SK-N-SH (cell line): ENCODE results near the gene FJX1. TPM values are rescaled to one million over a fixed set of nuclear protein-coding genes. Genes with fewer than 3 reads are reported as not detected.

ENCODE experiments used
- CTCF ChIA-PET: fragments of 300-600, 350-600 bp; formaldehyde crosslinking; extraction: SDS; loops from one replicate; lab custom pipeline; 2021; lab: Yijun Ruan, JAX
- POLR2A ChIA-PET: fragments of 350-600 bp; sonication (Branson Sonifier 250); formaldehyde crosslinking; extraction: SDS; loops from one replicate; lab custom pipeline; 2020; ENCODE audit warnings: antibody characterized with exemption, inconsistent platforms; lab: Yijun Ruan, JAX
- DNase-seq: peaks from one replicate; pipeline ENCODE4 v3.0.0; 2012
- H2AFZ ChIP-seq: fragments of 200-600 bp; sonication (generic); 2 replicates; pipeline ENCODE4 v1.8.1; 2016; ENCODE audit warnings: antibody characterized with exemption, mild to moderate bottlenecking, low read depth
- H3F3A ChIP-seq: fragments of 200-600 bp; sonication (generic); replicated peaks from 2 replicates; pipeline ENCODE3; 2016; ENCODE audit warnings: antibody characterized with exemption, mild to moderate bottlenecking; ENCODE audit not compliant: insufficient read depth
- H3K27ac ChIP-seq, 2 experiments: fragments of 200-500 bp in 1 of 2; fragments of 200-600 bp in 1 of 2; sonication (Bioruptor generic) in 1 of 2; sonication (generic), shearing (Covaris generic) in 1 of 2; 2 replicates each; pipeline versions ENCODE4 v1.5.1 to v1.6.1; 2014 to 2016; ENCODE audit warnings: low read depth in 2 of 2, inconsistent platforms in 1 of 2, low read length in 1 of 2, mild to moderate bottlenecking in 1 of 2, mixed read lengths in 1 of 2
- H3K27me3 ChIP-seq: fragments of 200-600 bp; sonication (generic), shearing (Covaris generic); 2 replicates; pipeline ENCODE4 v1.6.1; 2016; ENCODE audit warnings: mixed run types; ENCODE audit not compliant: insufficient read depth
- H3K36me3 ChIP-seq, 2 experiments: fragments of 200-500 bp in 1 of 2; fragments of 200-600 bp in 1 of 2; sonication (Bioruptor generic) in 1 of 2; sonication (generic) in 1 of 2; replicated peaks in 1 of 2; 2 replicates each; pipeline versions ENCODE3 to v1.5.1; 2014 to 2016; ENCODE audit warnings: low read length in 1 of 2, mild to moderate bottlenecking in 1 of 2; ENCODE audit not compliant: insufficient read depth in 2 of 2, control insufficient read depth in 1 of 2
- H3K4me1 ChIP-seq, 2 experiments: fragments of 200-500 bp in 1 of 2; fragments of 200-600 bp in 1 of 2; sonication (Bioruptor generic) in 1 of 2; sonication (generic), shearing (Covaris generic) in 1 of 2; 2 replicates each; pipeline versions ENCODE4 v1.5.1 to v1.6.1; 2014 to 2016; ENCODE audit warnings: low read depth in 1 of 2, low read length in 1 of 2, mixed run types in 1 of 2; ENCODE audit not compliant: insufficient read depth in 2 of 2, control insufficient read depth in 1 of 2
- H3K4me2 ChIP-seq: fragments of 200-600 bp; sonication (generic), shearing (Covaris generic); 2 replicates; pipeline ENCODE4 v1.6.1; 2017; ENCODE audit warnings: mixed run types
- H3K4me3 ChIP-seq, 2 experiments: fragments of 200-500 bp in 1 of 2; fragments of 200-600 bp in 1 of 2; sonication (Bioruptor generic) in 1 of 2; sonication (generic), shearing (Covaris generic) in 1 of 2; 2 replicates each; pipeline versions ENCODE4 v1.5.1 to v1.8.1; 2014 to 2016; ENCODE audit warnings: low read depth in 2 of 2, inconsistent platforms in 1 of 2, low read length in 1 of 2, mild to moderate bottlenecking in 1 of 2, mixed read lengths in 1 of 2, moderate library complexity in 1 of 2
- H3K79me2 ChIP-seq: fragments of 200-600 bp; sonication (generic); 2 replicates; pipeline ENCODE4 v1.8.1; 2017; ENCODE audit warnings: mild to moderate bottlenecking; ENCODE audit not compliant: insufficient read depth
- H3K9ac ChIP-seq: fragments of 200-600 bp; sonication (generic); 2 replicates; pipeline ENCODE4 v1.6.1; 2017; ENCODE audit warnings: mixed run types
- H3K9me2 ChIP-seq: fragments of 200-600 bp; sonication (generic); 2 replicates; pipeline ENCODE4 v1.6.1; 2017; ENCODE audit warnings: mixed run types
- H3K9me3 ChIP-seq: fragments of 200-600 bp; sonication (generic); 2 replicates; pipeline ENCODE4 v1.6.1; 2017; ENCODE audit warnings: mixed run types, mild to moderate bottlenecking, moderate library complexity
- H4K20me1 ChIP-seq: fragments of 200-600 bp; sonication (generic); 2 replicates; pipeline ENCODE4 v1.6.1; 2017; ENCODE audit warnings: mild to moderate bottlenecking, mixed run types; ENCODE audit not compliant: insufficient read depth
- CTCF ChIP-seq: fragments of 200-600 bp; sonication (generic); IDR thresholded peaks from 2 replicates; pipeline ENCODE4 v1.6.1; 2017; ENCODE audit warnings: antibody characterized with exemption, mild to moderate bottlenecking, moderate library complexity
- EP300 ChIP-seq, 2 experiments: IDR thresholded peaks; 2 replicates each; pipeline versions ENCODE4 v1.4.0 to v1.6.1; 2012; ENCODE audit warnings: borderline replicate concordance in 1 of 2, low read depth in 1 of 2, low read length in 1 of 2
- EZH2phosphoT487 ChIP-seq: fragments of 200-600 bp; sonication (generic); IDR thresholded peaks from 2 replicates; pipeline ENCODE4 v1.6.1; 2017; ENCODE audit warnings: low read depth, mixed run types, mild to moderate bottlenecking, antibody characterized with exemption, moderate library complexity, borderline replicate concordance
- FOXJ3 ChIP-seq: sonication (generic); formaldehyde crosslinking; IDR thresholded peaks from 2 replicates; pipeline ENCODE4 v1.5.1; 2020; ENCODE audit warnings: mild to moderate bottlenecking, missing genetic modification reagents
- GATA2 ChIP-seq: sonication (generic); formaldehyde crosslinking; IDR thresholded peaks from 2 replicates; pipeline ENCODE4 v1.5.0; 2020; ENCODE audit warnings: mild to moderate bottlenecking, missing genetic modification reagents
- MEF2A ChIP-seq: IDR thresholded peaks from 2 replicates; pipeline ENCODE4 v1.4.0; 2012; ENCODE audit warnings: low read depth, borderline replicate concordance
- NFIC ChIP-seq: IDR thresholded peaks from 2 replicates; pipeline ENCODE4 v1.4.0; 2012; ENCODE audit warnings: borderline replicate concordance
- NRF1 ChIP-seq: IDR thresholded peaks from 2 replicates; pipeline ENCODE4 v1.6.1; 2012; ENCODE audit warnings: low read depth, mild to moderate bottlenecking, low read length
- REST ChIP-seq: IDR thresholded peaks from 2 replicates; pipeline ENCODE4 v1.6.1; 2012; ENCODE audit warnings: mild to moderate bottlenecking, low read depth, low read length, moderate library complexity
- SIN3A ChIP-seq: IDR thresholded peaks from 2 replicates; pipeline ENCODE4 v1.6.1; 2012; ENCODE audit warnings: low read depth, mild to moderate bottlenecking, low read length, moderate library complexity, borderline replicate concordance
- TEAD4 ChIP-seq: IDR thresholded peaks from 2 replicates; pipeline ENCODE4 v1.4.0; 2012; ENCODE audit warnings: mild to moderate bottlenecking, borderline replicate concordance; ENCODE audit not compliant: insufficient read depth
- WGBS: methylation state at CpG from one replicate; pipeline ENCODE4 v1.1.6; 2017; ENCODE audit warnings: low lambda C conversion rate; 5-methylcytosine and 5-hydroxymethylcytosine counted together
- polyA plus RNA-seq, 3 experiments: library from polyadenylated mRNA; depleted of rRNA; stranded (reverse); fragments of >200 nt; gene quantifications; 2 replicates each; pipeline ENCODE4 v1.2.3, GENCODE V29; 2012
- TF ChIP-seq, protein P1 (sequence below): fragments of 150-350 bp; IDR thresholded peaks from 2 replicates; pipeline ENCODE4 v1.6.1; 2017; ENCODE audit warnings: antibody characterized with exemption, low read length, low read depth, borderline replicate concordance
- TF ChIP-seq, protein P2 (sequence below): IDR thresholded peaks from 2 replicates; pipeline ENCODE4; 2012

Gene FJX1
- polyA plus RNA-seq, 1 of the 3 experiments (the other 2 are of a cell fraction): 34.5 TPM

DNA sequence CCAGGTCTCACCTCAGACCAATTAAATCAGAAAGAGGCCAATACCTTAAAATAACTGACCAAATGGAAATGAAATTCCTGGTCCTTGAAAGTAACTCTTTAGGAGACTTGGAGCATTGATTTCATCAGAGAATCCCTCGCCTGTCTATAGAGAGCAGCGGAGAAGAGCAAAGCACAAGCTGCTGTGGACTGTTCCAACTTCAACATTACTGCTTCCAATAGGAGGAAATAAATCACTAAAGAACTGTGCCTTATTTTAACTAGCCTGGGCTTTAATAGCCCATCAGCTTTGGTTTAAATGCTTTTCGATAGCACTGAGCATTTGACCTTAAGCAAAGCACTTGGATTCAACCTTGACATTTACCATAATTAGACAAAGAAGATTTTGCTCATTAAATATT lies 32.0 kb upstream of the FJX1 start (continued):
- no peak for TF ChIP-seq CTCF
- no peak for TF ChIP-seq NRF1
- no peak for TF ChIP-seq EP300 (IDR thresholded peaks at IDR 0.05; ENCODE audit: borderline replicate concordance in 1 of 2, low read depth in 1 of 2, low read length in 1 of 2)
- TF ChIP-seq, protein P1, sequence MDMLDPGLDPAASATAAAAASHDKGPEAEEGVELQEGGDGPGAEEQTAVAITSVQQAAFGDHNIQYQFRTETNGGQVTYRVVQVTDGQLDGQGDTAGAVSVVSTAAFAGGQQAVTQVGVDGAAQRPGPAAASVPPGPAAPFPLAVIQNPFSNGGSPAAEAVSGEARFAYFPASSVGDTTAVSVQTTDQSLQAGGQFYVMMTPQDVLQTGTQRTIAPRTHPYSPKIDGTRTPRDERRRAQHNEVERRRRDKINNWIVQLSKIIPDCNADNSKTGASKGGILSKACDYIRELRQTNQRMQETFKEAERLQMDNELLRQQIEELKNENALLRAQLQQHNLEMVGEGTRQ: no peak
- TF ChIP-seq, all 33 proteins: peak for 0

- Histone ChIP-seq H4K20me1 (no peaks in the 10 kb centered on the region), H3K27me3 (no peaks in the 10 kb centered on the region), H3K79me2 (no peaks in the 10 kb centered on the region), H3K4me1 (peaks cover 0 to 36% of the 10 kb centered on the region in 2 experiments; a peak in 3 of 4 replicates), H3K9ac (no peak overlapping the region), H3K9me2 (no peaks in the 10 kb centered on the region), H3F3A (no peaks in the 10 kb centered on the region), H2AFZ (no peak overlapping the region), H3K4me2 (peak overlapping the region; percentile 31), H3K9me3 (no peaks in the 10 kb centered on the region), H3K4me3 (no peak overlapping the region), H3K36me3 (no peaks in the 10 kb centered on the region), H3K27ac (peak overlapping the region in 1 of 2 experiments; percentile 57; a peak in 3 of 4 replicates)
- no peak for DNase-seq
- ChIA-PET CTCF (no interaction called here), POLR2A (no interaction called here)
- 92% methylated on average over 3 of the region's 3 CpGs for WGBS
- TF ChIP-seq, protein P2, sequence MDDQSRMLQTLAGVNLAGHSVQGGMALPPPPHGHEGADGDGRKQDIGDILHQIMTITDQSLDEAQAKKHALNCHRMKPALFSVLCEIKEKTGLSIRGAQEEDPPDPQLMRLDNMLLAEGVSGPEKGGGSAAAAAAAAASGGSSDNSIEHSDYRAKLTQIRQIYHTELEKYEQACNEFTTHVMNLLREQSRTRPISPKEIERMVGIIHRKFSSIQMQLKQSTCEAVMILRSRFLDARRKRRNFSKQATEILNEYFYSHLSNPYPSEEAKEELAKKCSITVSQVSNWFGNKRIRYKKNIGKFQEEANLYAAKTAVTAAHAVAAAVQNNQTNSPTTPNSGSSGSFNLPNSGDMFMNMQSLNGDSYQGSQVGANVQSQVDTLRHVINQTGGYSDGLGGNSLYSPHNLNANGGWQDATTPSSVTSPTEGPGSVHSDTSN: no peak
- no peak for TF ChIP-seq EZH2phosphoT487
- no peak for TF ChIP-seq REST
- no peak for TF ChIP-seq FOXJ3 (CRISPR knock-in tag)
- no peak for TF ChIP-seq GATA2 (CRISPR knock-in tag)
- TF ChIP-seq, protein P1: no peak
- no peak for TF ChIP-seq NFIC
- TF ChIP-seq MEF2A: no peak
- TF ChIP-seq SIN3A: no peak
- no peak for TF ChIP-seq TEAD4
- TF ChIP-seq CTCF: no peak
Observed at GRCh38 chr11:35587972-35588371, 30.3 kb upstream of the FJX1 start.
